Breast epithelium (tissue), 3 donors: ENCODE results near the gene PTGES.

Source experiments
- POLR2A ChIP-seq: fragments of 450-650 bp; IDR thresholded peaks from one replicate; pipeline ENCODE4 v1.6.1; 2016; ENCODE audit warnings: antibody characterized with exemption, mild to moderate bottlenecking, moderate library complexity
- POLR2AphosphoS5 ChIP-seq, 3 donors: sonication (generic); formaldehyde crosslinking; IDR thresholded peaks; one replicate each; pipeline ENCODE4 v1.6.1; 2017; ENCODE audit warnings: antibody characterized with exemption in 3 of 3
- TF ChIP-seq, protein P1 (sequence below), 3 donors: fragments of 450-650 bp; IDR thresholded peaks; one replicate each; pipeline ENCODE4 v1.5.1; 2016 to 2017; ENCODE audit warnings: antibody characterized with exemption in 3 of 3, mild to moderate bottlenecking in 3 of 3, moderate library complexity in 3 of 3

DNA sequence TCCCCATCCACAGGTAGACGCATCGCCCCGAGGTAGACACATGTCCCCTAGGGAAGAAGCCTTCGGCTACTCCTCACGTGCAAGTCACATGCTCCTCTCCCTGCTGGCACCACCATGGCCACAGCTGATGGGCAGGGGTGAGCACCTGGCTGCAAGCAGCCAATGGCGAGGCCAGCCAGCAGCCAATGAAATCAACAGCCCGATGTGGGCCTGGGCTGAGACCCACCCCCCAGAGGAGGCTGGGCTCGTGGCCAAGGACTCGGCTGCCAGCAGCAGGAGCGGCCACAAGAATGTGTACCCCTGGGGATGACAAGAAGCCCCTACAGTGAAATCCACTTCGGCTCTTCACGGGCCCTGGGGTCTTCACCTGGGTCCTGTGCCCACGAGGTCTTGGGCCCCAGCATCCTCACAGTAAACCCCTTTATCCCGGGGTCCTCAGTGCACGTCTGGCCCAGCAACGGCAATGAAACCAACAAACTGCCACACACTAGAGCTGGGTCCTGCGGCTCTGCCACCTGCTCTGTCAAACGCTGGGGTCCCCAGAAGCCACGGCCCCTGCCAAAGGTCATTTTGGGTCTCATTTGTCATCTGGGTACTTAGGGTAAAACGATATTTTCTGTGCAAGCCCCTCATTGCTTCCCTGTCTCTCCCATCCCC is 22.1 kb upstream of the PTGES start:
- TF ChIP-seq POLR2AphosphoS5 (IDR thresholded peaks at IDR 0.05): no peak
- TF ChIP-seq, protein P1, sequence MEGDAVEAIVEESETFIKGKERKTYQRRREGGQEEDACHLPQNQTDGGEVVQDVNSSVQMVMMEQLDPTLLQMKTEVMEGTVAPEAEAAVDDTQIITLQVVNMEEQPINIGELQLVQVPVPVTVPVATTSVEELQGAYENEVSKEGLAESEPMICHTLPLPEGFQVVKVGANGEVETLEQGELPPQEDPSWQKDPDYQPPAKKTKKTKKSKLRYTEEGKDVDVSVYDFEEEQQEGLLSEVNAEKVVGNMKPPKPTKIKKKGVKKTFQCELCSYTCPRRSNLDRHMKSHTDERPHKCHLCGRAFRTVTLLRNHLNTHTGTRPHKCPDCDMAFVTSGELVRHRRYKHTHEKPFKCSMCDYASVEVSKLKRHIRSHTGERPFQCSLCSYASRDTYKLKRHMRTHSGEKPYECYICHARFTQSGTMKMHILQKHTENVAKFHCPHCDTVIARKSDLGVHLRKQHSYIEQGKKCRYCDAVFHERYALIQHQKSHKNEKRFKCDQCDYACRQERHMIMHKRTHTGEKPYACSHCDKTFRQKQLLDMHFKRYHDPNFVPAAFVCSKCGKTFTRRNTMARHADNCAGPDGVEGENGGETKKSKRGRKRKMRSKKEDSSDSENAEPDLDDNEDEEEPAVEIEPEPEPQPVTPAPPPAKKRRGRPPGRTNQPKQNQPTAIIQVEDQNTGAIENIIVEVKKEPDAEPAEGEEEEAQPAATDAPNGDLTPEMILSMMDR (IDR thresholded peaks at IDR 0.05): no peak
- no peak for TF ChIP-seq POLR2A
